Keratinocyte (primary cell): ENCODE results near the gene ZNF559. TPM values are rescaled to one million over a fixed set of nuclear protein-coding genes. Genes with fewer than 3 reads are reported as not detected.

Experiments used
- DNase-seq: peaks from one replicate; pipeline ENCODE4 v3.0.0-alpha.2; 2011; ENCODE audit warnings: low read depth, missing footprints, low spot score
- FAIRE-seq: peaks from 2 replicates; lab custom pipeline; 2011; peaks lifted over from hg19 to GRCh38; lab: Jason Lieb, UNC
- H2AFZ ChIP-seq: 2 replicates; pipeline ENCODE4 v1.6.0; 2012; ENCODE audit warnings: low read length, control low read depth, inconsistent platforms; ENCODE audit not compliant: control insufficient read depth
- H3K27ac ChIP-seq: 2 replicates; pipeline ENCODE4 v1.5.1; 2011; ENCODE audit warnings: low read length; ENCODE audit not compliant: control insufficient read depth, insufficient read depth
- H3K27me3 ChIP-seq: 3 replicates; pipeline ENCODE4 v1.6.0; 2011; ENCODE audit warnings: low read length; ENCODE audit not compliant: control insufficient read depth, insufficient read depth; ENCODE audit errors: extremely low read depth
- H3K36me3 ChIP-seq, 2 experiments: 2 replicates in 1 of 2; 3 replicates in 1 of 2; pipeline ENCODE4 v1.5.1; 2011; ENCODE audit warnings: low read length in 2 of 2, mild to moderate bottlenecking in 1 of 2; ENCODE audit not compliant: control insufficient read depth in 2 of 2, insufficient read depth in 2 of 2; ENCODE audit errors: extremely low read depth in 1 of 2
- H3K4me1 ChIP-seq: 3 replicates; pipeline ENCODE4 v1.5.1; 2011; ENCODE audit warnings: low read length; ENCODE audit not compliant: control insufficient read depth, insufficient read depth; ENCODE audit errors: extremely low read depth
- H3K4me2 ChIP-seq: 3 replicates; pipeline ENCODE4 v1.6.0; 2011; ENCODE audit warnings: low read depth, low read length; ENCODE audit not compliant: control insufficient read depth, insufficient read depth; ENCODE audit errors: extremely low read depth
- H3K4me3 ChIP-seq, 3 experiments: fragments of 200-600 bp in 1 of 3; sonication (generic) in 1 of 3; 2 replicates in 2 of 3; 3 replicates in 1 of 3; pipeline ENCODE4 v1.5.1; 2011 to 2016; ENCODE audit warnings: low read length in 3 of 3, mild to moderate bottlenecking in 3 of 3, control low read depth in 2 of 3, inconsistent platforms in 1 of 3, low read depth in 1 of 3, mixed read lengths in 1 of 3, mixed run types in 1 of 3, moderate library complexity in 1 of 3; ENCODE audit not compliant: control insufficient read depth in 2 of 3, insufficient read depth in 2 of 3; ENCODE audit errors: extremely low read depth in 1 of 3
- H3K79me2 ChIP-seq: 2 replicates; pipeline ENCODE4 v1.6.0; 2012; ENCODE audit warnings: low read length; ENCODE audit not compliant: control insufficient read depth, insufficient read depth
- H3K9ac ChIP-seq: 3 replicates; pipeline ENCODE4 v1.6.0; 2011; ENCODE audit warnings: low read length; ENCODE audit not compliant: control insufficient read depth, insufficient read depth; ENCODE audit errors: extremely low read depth
- H3K9me1 ChIP-seq: 3 replicates; pipeline ENCODE4 v1.6.0; 2011; ENCODE audit warnings: low read length; ENCODE audit not compliant: control insufficient read depth, insufficient read depth; ENCODE audit errors: extremely low read depth
- H3K9me3 ChIP-seq: 2 replicates; pipeline ENCODE4 v1.5.1; 2012; ENCODE audit warnings: low read depth, low read length; ENCODE audit not compliant: control insufficient read depth
- H4K20me1 ChIP-seq: 3 replicates; pipeline ENCODE4 v1.6.0; 2011; ENCODE audit warnings: low read length; ENCODE audit not compliant: control insufficient read depth, insufficient read depth; ENCODE audit errors: extremely low read depth
- CTCF ChIP-seq, 3 experiments: IDR thresholded peaks in 1 of 3; conservative IDR thresholded peaks in 1 of 3; optimal IDR thresholded peaks in 1 of 3; 2 replicates in 2 of 3; 3 replicates in 1 of 3; pipeline versions ENCODE3 to v1.5.1; 2011; ENCODE audit warnings: low read length in 3 of 3, mild to moderate bottlenecking in 3 of 3, moderate library complexity in 2 of 3, control low read depth in 1 of 3, inconsistent platforms in 1 of 3; ENCODE audit not compliant: insufficient read depth in 2 of 3; ENCODE audit errors: extremely low read depth in 1 of 3
- EZH2 ChIP-seq: IDR thresholded peaks from one replicate; pipeline ENCODE4 v1.6.1; 2012; ENCODE audit warnings: inconsistent platforms, mild to moderate bottlenecking, low read length, moderate library complexity
- dilution Hi-C: fragments of 300-500 bp; cut with MboI; formaldehyde crosslinking; loops from one replicate; pipeline ENCODE4 v1.7.0; 2020; ENCODE audit warnings: low sequenced_read_pairs; ENCODE audit not compliant: extremely low pct_ligation_motif_present
- polyA plus RNA-seq, 5 experiments: library from polyadenylated mRNA; depleted of rRNA in 3 of 5; stranded (reverse) in 3 of 5; stranded (forward) in 1 of 5; unstranded in 1 of 5; fragments of >200 nt; gene quantifications; 1 replicate in 1 of 5; 2 replicates in 3 of 5; 3 replicates in 1 of 5; pipeline versions ENCODE4 v1.2.1 to v1.2.3, GENCODE V29; 2011 to 2012; ENCODE audit warnings: missing spikeins in 2 of 5, low read depth in 1 of 5, low replicate concordance in 1 of 5

Gene ZNF559
- polyA plus RNA-seq, 1 donor (not counting 4 experiments of a cell fraction or from before 2014, with no cell fraction given): 12.8 TPM

DNA sequence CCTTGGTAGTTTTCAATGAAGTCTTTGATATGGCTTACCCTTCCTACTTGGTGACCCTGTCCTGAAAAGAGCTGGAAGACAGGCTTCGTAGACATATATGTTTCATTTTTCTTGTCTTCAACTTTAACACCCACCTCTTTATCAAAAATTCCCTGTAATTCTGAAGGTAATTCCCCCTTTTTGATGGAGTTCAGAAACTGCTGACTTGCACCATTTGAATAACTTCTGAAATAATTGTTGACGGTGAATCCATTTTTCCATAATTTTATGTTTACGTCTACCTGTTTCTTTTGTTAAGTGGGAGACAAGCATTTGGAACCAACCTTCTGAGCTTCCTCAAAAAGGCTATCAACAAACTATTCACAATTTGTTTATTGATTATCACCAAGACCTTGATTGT lies 24.3 kb downstream of the ZNF559 start:
- H3K36me3 ChIP-seq: no peaks in the 10 kb centered on the region
- DNase-seq (no peak), FAIRE-seq (no peak)
- no peak overlapping the region for H3K9ac ChIP-seq
- peaks cover 7% of the 10 kb centered on the region for H3K9me3 ChIP-seq
- no peak overlapping the region for H3K27ac ChIP-seq
- no peak overlapping the region for H3K4me2 ChIP-seq
- no peaks in the 10 kb centered on the region for H3K79me2 ChIP-seq
- H3K9me1 ChIP-seq: no peaks in the 10 kb centered on the region
- no peak overlapping the region for H2AFZ ChIP-seq
- no peaks in the 10 kb centered on the region for H3K27me3 ChIP-seq
- no peak overlapping the region for H3K4me3 ChIP-seq
- H3K4me1 ChIP-seq: no peaks in the 10 kb centered on the region
- H4K20me1 ChIP-seq: no peaks in the 10 kb centered on the region
- dilution Hi-C loops: no loop called here
- TF ChIP-seq CTCF (optimal IDR thresholded peaks at IDR 0.05 in 1 of 3, IDR thresholded peaks at IDR 0.05 in 1 of 3, conservative IDR thresholded peaks at IDR 0.05 in 1 of 3; ENCODE audit: extremely low read depth in 1 of 3, insufficient read depth in 2 of 3, low read length in 3 of 3) (no peak), EZH2 (no peak)

- Histone ChIP-seq H3K9me1 (no peaks in the 10 kb centered on the region), H3K4me2 (no peak overlapping the region), H3K27ac (no peak overlapping the region), H3K36me3 (no peaks in the 10 kb centered on the region), H3K4me3 (no peak overlapping the region), H3K79me2 (no peaks in the 10 kb centered on the region), H2AFZ (no peak overlapping the region), H4K20me1 (no peaks in the 10 kb centered on the region), H3K4me1 (no peaks in the 10 kb centered on the region), H3K9me3 (peaks cover 5% of the 10 kb centered on the region), H3K9ac (no peak overlapping the region), H3K27me3 (no peaks in the 10 kb centered on the region)
- dilution Hi-C loops: no loop called here
- DNase-seq (no peak), FAIRE-seq (no peak)
- TF ChIP-seq CTCF (optimal IDR thresholded peaks at IDR 0.05 in 1 of 3, IDR thresholded peaks at IDR 0.05 in 1 of 3, conservative IDR thresholded peaks at IDR 0.05 in 1 of 3; ENCODE audit: extremely low read depth in 1 of 3, insufficient read depth in 2 of 3, low read length in 3 of 3): no peak
Observed at GRCh38 chr19:9348671-9349070, 24.7 kb downstream of the ZNF559 start.
